SK-N-SH treated with all-trans-retinoic acid at 6 μM for 48 hours (cell line): Measurements from ENCODE around the gene GARNL3.

ENCODE experiments used
- ATAC-seq: fragments of 200-7000 bp; cut with Tn5 transposase; 3 replicates; pipeline ENCODE4 v1.9.1; 2020; ENCODE audit warnings: mild to moderate bottlenecking, moderate library complexity
- ARNTL ChIP-seq: fragments of 450-650 bp; formaldehyde crosslinking; IDR thresholded peaks from 2 replicates; pipeline ENCODE4 v1.5.0; 2020; ENCODE audit warnings: low read depth, mild to moderate bottlenecking, moderate library complexity, borderline replicate concordance
- BACH2 ChIP-seq: fragments of 250-450 bp; sonication (Bioruptor Pico); IDR thresholded peaks from 2 replicates; pipeline ENCODE4 v1.9.0; 2021; ENCODE audit warnings: mild to moderate bottlenecking, borderline replicate concordance
- CSDC2 ChIP-seq: fragments of 250-450 bp; sonication (Bioruptor Pico); IDR thresholded peaks from 2 replicates; pipeline ENCODE4 v1.5.0; 2020; ENCODE audit warnings: mild to moderate bottlenecking, moderate library complexity
- ESRRG ChIP-seq: fragments of 250-450 bp; sonication (Bioruptor Pico); IDR thresholded peaks from 2 replicates; pipeline ENCODE4 v1.6.1; 2021; ENCODE audit warnings: mild to moderate bottlenecking
- GLIS3 ChIP-seq: fragments of 250-450 bp; sonication (Bioruptor Pico); IDR thresholded peaks from 2 replicates; pipeline ENCODE4 v1.5.0; 2020; ENCODE audit warnings: mild to moderate bottlenecking, moderate library complexity
- ISL1 ChIP-seq: fragments of 250-450 bp; sonication (Bioruptor Pico); IDR thresholded peaks from 2 replicates; pipeline ENCODE4 v2.1.2; 2022; ENCODE audit warnings: mild to moderate bottlenecking, moderate library complexity
- OSR1 ChIP-seq: fragments of 250-450 bp; sonication (Bioruptor Pico); IDR thresholded peaks from 2 replicates; pipeline ENCODE4 v1.8.0; 2022; ENCODE audit warnings: moderate library complexity, mild to moderate bottlenecking, inconsistent platforms
- PPARA ChIP-seq: fragments of 250-450 bp; sonication (Bioruptor Pico); IDR thresholded peaks from 2 replicates; pipeline ENCODE4 v1.5.0; 2020; ENCODE audit warnings: mild to moderate bottlenecking, borderline replicate concordance
- RARB ChIP-seq: fragments of 250-450 bp; sonication (Bioruptor Pico); IDR thresholded peaks from 2 replicates; pipeline ENCODE4 v1.8.0; 2021; ENCODE audit warnings: mild to moderate bottlenecking, moderate library complexity
- SNAI2 ChIP-seq: fragments of 250-450 bp; sonication (Bioruptor Pico); IDR thresholded peaks from 2 replicates; pipeline ENCODE4 v1.5.0; 2020; ENCODE audit warnings: mild to moderate bottlenecking, moderate library complexity
- TCF4 ChIP-seq: fragments of 250-450 bp; sonication (Bioruptor Pico); IDR thresholded peaks from 2 replicates; pipeline ENCODE4 v1.8.0; 2021; ENCODE audit warnings: mild to moderate bottlenecking, moderate library complexity, borderline replicate concordance
- TOX ChIP-seq: fragments of 250-450 bp; sonication (Bioruptor Pico); IDR thresholded peaks from 2 replicates; pipeline ENCODE4 v1.8.0; 2021; ENCODE audit warnings: mild to moderate bottlenecking, moderate library complexity, borderline replicate concordance
- TSHZ2 ChIP-seq: fragments of 250-450 bp; sonication (Bioruptor Pico); IDR thresholded peaks from 2 replicates; pipeline ENCODE4 v1.5.0; 2020; ENCODE audit warnings: mild to moderate bottlenecking, moderate library complexity
- ZC3H10 ChIP-seq: fragments of 250-450 bp; sonication (Bioruptor Pico); IDR thresholded peaks from 2 replicates; pipeline ENCODE4 v1.5.1; 2021; ENCODE audit warnings: mild to moderate bottlenecking, moderate library complexity
- ZFP3 ChIP-seq: fragments of 250-450 bp; sonication (Bioruptor Pico); IDR thresholded peaks from 2 replicates; pipeline ENCODE4 v1.5.0; 2020; ENCODE audit warnings: mild to moderate bottlenecking, moderate library complexity
- ZFP30 ChIP-seq: fragments of 450-650 bp; formaldehyde crosslinking; IDR thresholded peaks from 2 replicates; pipeline ENCODE4 v1.5.0; 2022; ENCODE audit warnings: mild to moderate bottlenecking, moderate library complexity
- ZNF565 ChIP-seq: fragments of 450-650 bp; formaldehyde crosslinking; conservative IDR thresholded peaks from 2 replicates; pipeline ENCODE4 v1.5.0; 2020; ENCODE audit warnings: low read depth, mild to moderate bottlenecking, moderate library complexity
- ZNF70 ChIP-seq: fragments of 450-650 bp; formaldehyde crosslinking; IDR thresholded peaks from 2 replicates; pipeline ENCODE4 v1.5.0; 2020; ENCODE audit warnings: mild to moderate bottlenecking, moderate library complexity
- ZNF8 ChIP-seq: fragments of 450-650 bp; formaldehyde crosslinking; IDR thresholded peaks from 2 replicates; pipeline ENCODE4 v1.5.0; 2020; ENCODE audit warnings: mild to moderate bottlenecking, moderate library complexity
- TF ChIP-seq, protein P1 (sequence below): fragments of 250-450 bp; sonication (Bioruptor Pico); IDR thresholded peaks from 2 replicates; pipeline ENCODE4 v1.8.0; 2021; ENCODE audit warnings: low read depth, mild to moderate bottlenecking, moderate library complexity, borderline replicate concordance
- TF ChIP-seq, protein P2 (sequence below): fragments of 250-450 bp; sonication (Bioruptor Pico); IDR thresholded peaks from 2 replicates; pipeline ENCODE4 v1.8.0; 2020; ENCODE audit warnings: mild to moderate bottlenecking, moderate library complexity, borderline replicate concordance
- TF ChIP-seq, protein P3 (sequence below): fragments of 250-450 bp; sonication (Bioruptor Pico); IDR thresholded peaks from 2 replicates; pipeline ENCODE4 v1.5.1; 2021; ENCODE audit warnings: mild to moderate bottlenecking, moderate library complexity

The GARNL3 gene

GRCh38 chr9:127347831-127348776 is 83.5 kb downstream of the GARNL3 start:
- no peak for TF ChIP-seq GLIS3 (CRISPR knock-in tag)
- TF ChIP-seq ARNTL (CRISPR knock-in tag), result no peak
- no peak for TF ChIP-seq ISL1 (CRISPR knock-in tag)
- no peak for TF ChIP-seq ZFP3
- TF ChIP-seq ZNF565 (CRISPR knock-in tag), result no peak
- TF ChIP-seq TOX, result no peak
- no peak for TF ChIP-seq PPARA (CRISPR knock-in tag)
- no peak for TF ChIP-seq SNAI2 (CRISPR knock-in tag)
- no peak for TF ChIP-seq CSDC2 (CRISPR knock-in tag)
- TF ChIP-seq, protein P1, sequence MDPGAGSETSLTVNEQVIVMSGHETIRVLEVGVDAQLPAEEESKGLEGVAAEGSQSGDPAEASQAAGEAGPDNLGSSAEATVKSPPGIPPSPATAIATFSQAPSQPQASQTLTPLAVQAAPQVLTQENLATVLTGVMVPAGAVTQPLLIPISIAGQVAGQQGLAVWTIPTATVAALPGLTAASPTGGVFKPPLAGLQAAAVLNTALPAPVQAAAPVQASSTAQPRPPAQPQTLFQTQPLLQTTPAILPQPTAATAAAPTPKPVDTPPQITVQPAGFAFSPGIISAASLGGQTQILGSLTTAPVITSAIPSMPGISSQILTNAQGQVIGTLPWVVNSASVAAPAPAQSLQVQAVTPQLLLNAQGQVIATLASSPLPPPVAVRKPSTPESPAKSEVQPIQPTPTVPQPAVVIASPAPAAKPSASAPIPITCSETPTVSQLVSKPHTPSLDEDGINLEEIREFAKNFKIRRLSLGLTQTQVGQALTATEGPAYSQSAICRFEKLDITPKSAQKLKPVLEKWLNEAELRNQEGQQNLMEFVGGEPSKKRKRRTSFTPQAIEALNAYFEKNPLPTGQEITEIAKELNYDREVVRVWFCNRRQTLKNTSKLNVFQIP (CRISPR knock-in tag), result no peak
- TF ChIP-seq ZFP30 (CRISPR knock-in tag), result no peak
- no peak for TF ChIP-seq BACH2
- no peak for TF ChIP-seq RARB (CRISPR knock-in tag)
- no peak for TF ChIP-seq ZC3H10
- TF ChIP-seq, protein P2, sequence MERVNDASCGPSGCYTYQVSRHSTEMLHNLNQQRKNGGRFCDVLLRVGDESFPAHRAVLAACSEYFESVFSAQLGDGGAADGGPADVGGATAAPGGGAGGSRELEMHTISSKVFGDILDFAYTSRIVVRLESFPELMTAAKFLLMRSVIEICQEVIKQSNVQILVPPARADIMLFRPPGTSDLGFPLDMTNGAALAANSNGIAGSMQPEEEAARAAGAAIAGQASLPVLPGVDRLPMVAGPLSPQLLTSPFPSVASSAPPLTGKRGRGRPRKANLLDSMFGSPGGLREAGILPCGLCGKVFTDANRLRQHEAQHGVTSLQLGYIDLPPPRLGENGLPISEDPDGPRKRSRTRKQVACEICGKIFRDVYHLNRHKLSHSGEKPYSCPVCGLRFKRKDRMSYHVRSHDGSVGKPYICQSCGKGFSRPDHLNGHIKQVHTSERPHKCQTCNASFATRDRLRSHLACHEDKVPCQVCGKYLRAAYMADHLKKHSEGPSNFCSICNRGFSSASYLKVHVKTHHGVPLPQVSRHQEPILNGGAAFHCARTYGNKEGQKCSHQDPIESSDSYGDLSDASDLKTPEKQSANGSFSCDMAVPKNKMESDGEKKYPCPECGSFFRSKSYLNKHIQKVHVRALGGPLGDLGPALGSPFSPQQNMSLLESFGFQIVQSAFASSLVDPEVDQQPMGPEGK (CRISPR knock-in tag), result no peak
- TF ChIP-seq ZNF70 (CRISPR knock-in tag), result no peak
- TF ChIP-seq ZNF8 (CRISPR knock-in tag), result no peak
- ATAC-seq, result peak; percentile 95

DNA sequence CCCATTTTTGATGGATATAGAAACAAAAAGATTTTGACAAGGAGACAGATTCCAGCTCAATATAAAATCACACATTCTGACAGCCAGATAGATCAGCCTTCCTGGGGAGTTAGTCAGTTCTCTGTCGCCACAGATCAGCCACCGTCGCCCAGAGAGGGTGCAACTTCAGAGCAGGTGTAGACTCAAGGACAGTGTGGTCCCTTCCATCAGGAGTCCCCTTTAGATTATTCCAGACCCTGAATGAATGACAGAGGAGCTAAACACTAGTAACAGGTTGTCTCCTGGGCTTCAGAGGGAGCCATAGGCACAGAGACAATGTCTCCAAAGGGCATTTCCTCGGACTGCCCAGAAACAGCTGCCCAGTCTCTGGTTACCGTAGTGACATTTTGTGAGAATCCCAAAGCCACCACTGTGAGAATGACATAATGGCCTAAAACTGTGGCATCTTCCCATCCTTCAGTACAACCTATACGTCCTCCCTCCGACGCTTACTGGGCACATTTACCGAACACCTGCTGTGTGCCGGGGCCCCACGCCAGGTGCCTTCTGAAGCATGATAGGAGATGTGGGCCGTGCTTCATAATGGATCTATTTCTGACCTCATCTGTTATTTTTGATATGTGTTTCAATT is 85.0 kb downstream of the GARNL3 start:
- ATAC-seq, result no peak
- no peak for TF ChIP-seq ZNF8 (CRISPR knock-in tag)
- TF ChIP-seq ZFP30 (CRISPR knock-in tag), result no peak
- TF ChIP-seq ARNTL (CRISPR knock-in tag), result no peak
- no peak for TF ChIP-seq ZFP3
- no peak for TF ChIP-seq TSHZ2 (CRISPR knock-in tag)
- TF ChIP-seq SNAI2 (CRISPR knock-in tag), result no peak
- TF ChIP-seq OSR1 (CRISPR knock-in tag), result no peak
- no peak for TF ChIP-seq TCF4 (CRISPR knock-in tag)
- TF ChIP-seq BACH2, result no peak
- TF ChIP-seq GLIS3 (CRISPR knock-in tag), result no peak
- TF ChIP-seq ESRRG (CRISPR knock-in tag), result no peak
- no peak for TF ChIP-seq ZNF565 (CRISPR knock-in tag)
- TF ChIP-seq ZNF70 (CRISPR knock-in tag), result no peak
- TF ChIP-seq, protein P3, sequence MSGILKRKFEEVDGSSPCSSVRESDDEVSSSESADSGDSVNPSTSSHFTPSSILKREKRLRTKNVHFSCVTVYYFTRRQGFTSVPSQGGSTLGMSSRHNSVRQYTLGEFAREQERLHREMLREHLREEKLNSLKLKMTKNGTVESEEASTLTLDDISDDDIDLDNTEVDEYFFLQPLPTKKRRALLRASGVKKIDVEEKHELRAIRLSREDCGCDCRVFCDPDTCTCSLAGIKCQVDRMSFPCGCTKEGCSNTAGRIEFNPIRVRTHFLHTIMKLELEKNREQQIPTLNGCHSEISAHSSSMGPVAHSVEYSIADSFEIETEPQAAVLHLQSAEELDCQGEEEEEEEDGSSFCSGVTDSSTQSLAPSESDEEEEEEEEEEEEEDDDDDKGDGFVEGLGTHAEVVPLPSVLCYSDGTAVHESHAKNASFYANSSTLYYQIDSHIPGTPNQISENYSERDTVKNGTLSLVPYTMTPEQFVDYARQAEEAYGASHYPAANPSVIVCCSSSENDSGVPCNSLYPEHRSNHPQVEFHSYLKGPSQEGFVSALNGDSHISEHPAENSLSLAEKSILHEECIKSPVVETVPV (CRISPR knock-in tag), result no peak
